Measurements from ENCODE around the gene PIK3R5. TPM values are rescaled to one million over a fixed set of nuclear protein-coding genes. Genes with fewer than 3 reads are reported as not detected.

PIK3R5 gene
- total RNA-seq, 1 donor from 2014 or later, result not detected

DNA sequence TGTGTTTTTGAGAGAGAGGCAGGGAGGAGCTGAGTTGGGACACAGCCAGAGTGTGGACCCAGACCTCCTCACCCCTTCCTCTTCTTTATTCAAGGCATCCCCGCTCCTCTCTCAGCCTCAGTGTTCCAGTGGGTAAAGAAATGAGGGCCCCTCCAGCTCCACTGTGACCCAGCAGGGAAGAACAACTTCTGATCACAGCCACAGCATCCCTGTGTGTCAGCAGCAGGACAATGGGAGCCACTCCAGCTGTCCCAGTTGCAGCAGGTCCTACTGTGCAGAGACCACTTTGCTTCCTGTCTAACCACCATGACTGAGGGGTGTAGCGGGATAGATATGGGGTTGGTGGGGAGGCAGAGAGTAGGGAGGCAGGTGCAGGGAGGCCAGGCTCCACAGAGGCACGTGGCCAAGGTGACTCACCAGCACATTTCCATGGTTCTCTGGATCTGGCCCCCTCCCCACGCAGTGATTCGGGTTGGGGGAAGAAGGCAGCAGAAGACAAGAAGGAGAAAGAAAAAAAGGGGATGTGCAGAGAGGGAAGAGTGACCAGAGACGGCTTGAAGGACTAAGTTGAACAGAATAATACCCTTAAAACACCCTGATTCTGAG lies 24.5 kb downstream of the PIK3R5 start:
- TF ChIP-seq, protein P1, sequence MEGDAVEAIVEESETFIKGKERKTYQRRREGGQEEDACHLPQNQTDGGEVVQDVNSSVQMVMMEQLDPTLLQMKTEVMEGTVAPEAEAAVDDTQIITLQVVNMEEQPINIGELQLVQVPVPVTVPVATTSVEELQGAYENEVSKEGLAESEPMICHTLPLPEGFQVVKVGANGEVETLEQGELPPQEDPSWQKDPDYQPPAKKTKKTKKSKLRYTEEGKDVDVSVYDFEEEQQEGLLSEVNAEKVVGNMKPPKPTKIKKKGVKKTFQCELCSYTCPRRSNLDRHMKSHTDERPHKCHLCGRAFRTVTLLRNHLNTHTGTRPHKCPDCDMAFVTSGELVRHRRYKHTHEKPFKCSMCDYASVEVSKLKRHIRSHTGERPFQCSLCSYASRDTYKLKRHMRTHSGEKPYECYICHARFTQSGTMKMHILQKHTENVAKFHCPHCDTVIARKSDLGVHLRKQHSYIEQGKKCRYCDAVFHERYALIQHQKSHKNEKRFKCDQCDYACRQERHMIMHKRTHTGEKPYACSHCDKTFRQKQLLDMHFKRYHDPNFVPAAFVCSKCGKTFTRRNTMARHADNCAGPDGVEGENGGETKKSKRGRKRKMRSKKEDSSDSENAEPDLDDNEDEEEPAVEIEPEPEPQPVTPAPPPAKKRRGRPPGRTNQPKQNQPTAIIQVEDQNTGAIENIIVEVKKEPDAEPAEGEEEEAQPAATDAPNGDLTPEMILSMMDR (IDR thresholded peaks at IDR 0.05), result no peak
- Mint-ChIP-seq H3K9me3 (ENCODE audit: low read depth) (peaks cover 11% of the 10 kb centered on the region), H3K27ac (ENCODE audit: unreplicated experiment) (no peak overlapping the region), H3K4me1 (ENCODE audit: low read depth) (peaks cover 4% of the 10 kb centered on the region), H3K27me3 (ENCODE audit: low read depth) (peaks cover 22% of the 10 kb centered on the region), H3K36me3 (ENCODE audit: low read depth) (no peaks in the 10 kb centered on the region), H3K4me3 (ENCODE audit: unreplicated experiment) (no peak overlapping the region)
- no peak for DNase-seq (ENCODE audit: low spot score)

DNA sequence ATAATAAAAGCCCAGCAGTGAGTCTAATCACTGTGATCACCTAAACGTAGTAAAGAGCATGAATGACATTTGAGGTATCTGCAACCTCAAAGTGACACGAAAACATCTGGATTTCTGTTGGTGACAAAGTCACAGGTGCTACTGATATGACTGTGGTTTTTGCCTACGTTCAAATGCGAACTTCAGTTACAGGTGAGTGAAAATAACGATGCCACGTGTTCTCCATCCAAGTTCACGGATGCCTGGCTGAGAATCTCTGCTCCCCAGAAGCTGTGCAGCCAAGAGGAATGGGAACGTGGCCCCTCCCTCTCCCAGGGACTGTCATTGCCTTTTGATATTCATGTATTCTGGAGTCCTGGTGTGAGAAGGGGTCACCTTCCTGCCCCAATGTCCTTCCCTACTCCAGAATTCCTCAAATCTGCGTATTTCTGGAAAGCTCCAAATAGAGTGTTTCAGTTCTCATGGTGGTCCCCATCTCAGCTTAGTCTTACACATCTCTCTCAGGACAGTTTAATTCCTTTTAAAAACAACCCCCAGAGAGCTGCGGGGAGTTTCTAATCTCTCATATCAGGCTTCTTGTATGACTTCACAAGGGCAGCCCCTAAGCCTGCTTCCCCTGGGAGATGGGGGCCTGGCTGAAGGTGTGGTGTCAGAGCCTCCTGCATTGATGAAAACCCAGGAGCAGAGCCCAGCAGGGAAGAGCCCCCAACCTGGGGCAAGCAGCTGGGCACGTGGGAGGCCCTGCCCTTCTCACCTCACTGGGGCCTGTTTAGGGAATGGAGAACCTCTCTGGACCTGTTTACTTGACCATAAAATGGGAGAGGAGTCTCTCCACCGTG lies 25.8 kb downstream of the PIK3R5 start:
- no peaks in the 10 kb centered on the region for H3K36me3 Mint-ChIP-seq (ENCODE audit: low read depth)
- H3K27ac Mint-ChIP-seq (ENCODE audit: unreplicated experiment), result no peak overlapping the region
- H3K9me3 Mint-ChIP-seq (ENCODE audit: low read depth), result peaks cover 8% of the 10 kb centered on the region
- TF ChIP-seq, protein P1 (IDR thresholded peaks at IDR 0.05), result no peak
- H3K27me3 Mint-ChIP-seq (ENCODE audit: low read depth), result peaks cover 22% of the 10 kb centered on the region
- no peak overlapping the region for H3K4me3 Mint-ChIP-seq (ENCODE audit: unreplicated experiment)
- DNase-seq (ENCODE audit: low spot score), result no peak
- H3K4me1 Mint-ChIP-seq (ENCODE audit: low read depth), result peaks cover 5% of the 10 kb centered on the region

DNA sequence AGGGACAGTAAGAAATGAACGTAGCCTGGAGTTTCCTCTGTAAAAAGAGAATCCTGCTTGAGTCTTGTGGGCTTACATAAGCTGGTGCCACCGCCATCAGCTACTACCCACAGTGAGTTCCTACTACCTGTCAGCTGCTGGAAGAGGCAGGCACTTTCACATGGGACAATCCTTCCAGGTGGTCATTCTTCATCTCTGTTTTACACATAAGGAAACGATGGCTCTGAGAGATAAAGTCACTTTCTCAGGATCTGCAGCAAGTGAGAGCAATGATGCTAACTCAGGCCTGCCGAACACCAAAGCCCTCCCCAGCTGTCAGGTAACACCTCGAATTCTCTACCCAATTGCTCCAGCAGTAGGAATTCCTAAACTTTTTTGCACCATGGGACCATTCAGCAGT lies 26.6 kb downstream of the PIK3R5 start:
- peaks cover 8% of the 10 kb centered on the region for H3K9me3 Mint-ChIP-seq (ENCODE audit: low read depth)
- no peak overlapping the region for H3K4me3 Mint-ChIP-seq (ENCODE audit: unreplicated experiment)
- TF ChIP-seq, protein P1 (IDR thresholded peaks at IDR 0.05), result no peak
- peaks cover 8% of the 10 kb centered on the region for H3K4me1 Mint-ChIP-seq (ENCODE audit: low read depth)
- no peak overlapping the region for H3K27ac Mint-ChIP-seq (ENCODE audit: unreplicated experiment)
- DNase-seq (ENCODE audit: low spot score), result no peak
- no peaks in the 10 kb centered on the region for H3K36me3 Mint-ChIP-seq (ENCODE audit: low read depth)
- peaks cover 22% of the 10 kb centered on the region for H3K27me3 Mint-ChIP-seq (ENCODE audit: low read depth)

DNA sequence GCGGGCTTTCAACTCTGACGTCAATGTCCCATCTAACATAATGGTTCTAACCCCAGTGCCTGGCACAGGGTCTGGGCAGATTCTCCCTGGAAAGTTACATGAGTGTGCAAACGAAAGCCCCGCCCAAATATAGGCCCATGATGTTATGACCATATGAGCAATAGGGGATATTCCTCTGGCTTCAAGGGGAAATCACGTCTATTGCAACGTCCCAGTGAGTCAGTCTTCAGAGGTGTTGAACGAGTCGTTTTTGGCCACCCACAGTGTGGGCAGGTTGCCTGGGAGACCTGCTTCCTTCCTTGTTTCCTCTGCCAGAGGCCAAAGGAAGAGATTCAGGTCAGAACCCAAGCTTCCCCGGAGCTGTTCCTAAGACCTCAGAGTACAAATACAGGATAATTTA lies 30.3 kb downstream of the PIK3R5 start:
- Mint-ChIP-seq H3K36me3 (ENCODE audit: low read depth) (peaks cover 2% of the 10 kb centered on the region), H3K4me1 (ENCODE audit: low read depth) (peaks cover 4% of the 10 kb centered on the region), H3K27ac (ENCODE audit: unreplicated experiment) (no peak overlapping the region), H3K27me3 (ENCODE audit: low read depth) (peaks cover 19% of the 10 kb centered on the region), H3K9me3 (ENCODE audit: low read depth) (peaks cover 19% of the 10 kb centered on the region), H3K4me3 (ENCODE audit: unreplicated experiment) (no peak overlapping the region)
- TF ChIP-seq, protein P1 (IDR thresholded peaks at IDR 0.05), result no peak
- no peak for DNase-seq (ENCODE audit: low spot score)

DNA sequence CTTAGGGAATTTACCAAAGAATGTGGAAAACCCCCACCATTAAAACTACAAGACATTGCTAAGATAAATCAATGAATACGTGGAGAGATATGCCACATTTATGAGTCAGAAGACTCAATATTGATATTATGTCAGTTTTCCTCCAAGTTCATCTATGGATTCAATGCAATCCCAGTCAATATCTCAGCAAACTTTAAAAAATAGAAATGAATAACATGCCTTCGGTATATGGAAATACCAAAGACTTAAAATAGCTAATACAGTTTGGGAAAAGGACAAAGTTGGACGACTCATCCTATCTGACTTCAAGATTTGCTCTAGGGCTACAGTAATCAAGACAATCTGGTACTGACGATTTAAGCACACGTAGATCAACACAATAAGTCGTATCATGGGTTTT lies 31.2 kb downstream of the PIK3R5 start:
- TF ChIP-seq, protein P1 (IDR thresholded peaks at IDR 0.05), result no peak
- H3K27ac Mint-ChIP-seq (ENCODE audit: unreplicated experiment), result no peak overlapping the region
- peaks cover 28% of the 10 kb centered on the region for H3K9me3 Mint-ChIP-seq (ENCODE audit: low read depth)
- peaks cover 11% of the 10 kb centered on the region for H3K36me3 Mint-ChIP-seq (ENCODE audit: low read depth)
- H3K4me1 Mint-ChIP-seq (ENCODE audit: low read depth), result peaks cover 4% of the 10 kb centered on the region
- H3K4me3 Mint-ChIP-seq (ENCODE audit: unreplicated experiment), result no peak overlapping the region
- peaks cover 10% of the 10 kb centered on the region for H3K27me3 Mint-ChIP-seq (ENCODE audit: low read depth)
- no peak for DNase-seq (ENCODE audit: low spot score)
